ENCODE data around the gene PPP6R2.
A peak's percentile ranks its signal among the peaks of the same experiment; 100 is the strongest.
"Not testable (repeated sequence)": the region's sequence is repeated elsewhere in the genome, so short reads cannot be mapped to it uniquely, and the experiment has no call there.

The PPP6R2 gene

DNA sequence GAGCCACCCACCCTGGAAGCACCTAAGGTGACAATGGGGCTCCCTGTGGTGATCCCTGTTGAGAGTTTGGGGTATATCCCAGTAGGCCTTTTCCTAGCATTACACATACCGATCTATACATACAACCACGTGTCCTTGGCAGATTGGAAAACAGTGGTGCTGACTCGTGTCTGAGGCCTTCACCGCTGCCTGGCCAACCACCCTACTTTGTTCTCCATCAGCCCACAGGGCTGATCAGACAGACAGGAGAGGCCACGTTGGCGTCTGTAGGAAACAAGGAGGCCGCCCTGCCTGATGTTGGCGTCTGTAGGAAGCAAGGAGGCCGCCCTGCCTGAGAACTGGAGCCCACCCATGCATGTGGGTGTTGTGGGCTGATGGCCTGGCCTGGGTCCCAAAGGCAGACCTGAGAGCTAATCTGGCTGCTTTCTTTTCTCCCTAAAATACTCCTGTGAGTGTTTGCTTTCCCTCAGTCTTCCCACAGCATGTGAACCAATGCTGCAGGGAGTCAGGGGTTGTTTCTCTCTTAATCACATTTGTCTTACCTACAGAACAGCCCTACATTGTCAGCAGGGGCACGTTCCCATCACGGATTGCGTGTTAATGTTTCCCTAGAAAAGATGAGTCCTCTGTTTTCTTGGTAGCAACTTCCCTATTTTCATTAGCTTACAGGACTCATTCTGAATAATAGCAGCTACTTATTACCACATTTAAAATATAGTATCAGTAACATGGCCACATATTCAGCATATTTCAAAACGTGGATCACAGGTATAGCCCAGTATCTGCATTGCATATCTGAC is 74.5 kb downstream of the PPP6R2 start:
- H3K4me3 ChIP-seq, result no peak overlapping the region
- H3K27ac ChIP-seq, result peak overlapping the region in 1 of 21 experiments; percentile 9

DNA sequence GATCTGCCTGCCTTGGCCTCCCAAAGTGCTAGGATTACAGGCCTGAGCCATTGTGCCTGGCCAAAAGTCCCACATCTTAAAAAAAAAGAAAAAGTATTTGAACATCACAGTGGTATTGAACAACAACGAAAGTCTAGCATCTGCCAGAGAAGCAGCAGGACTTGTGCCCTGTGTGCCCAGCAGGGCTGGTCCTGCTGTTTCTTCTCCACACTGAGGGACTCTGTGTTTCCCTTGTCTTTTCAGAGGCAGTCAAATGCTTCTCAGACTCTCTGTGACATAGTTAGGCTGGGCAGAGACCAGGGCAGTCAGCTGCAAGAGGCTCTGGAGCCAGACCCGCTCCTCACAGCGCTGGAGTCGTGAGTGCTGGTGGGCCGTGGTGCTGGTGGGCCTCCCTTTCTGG is 75.5 kb downstream of the PPP6R2 start:
- Histone ChIP-seq H3K4me3 (no peak overlapping the region), H3K27ac (no peak overlapping the region)

DNA sequence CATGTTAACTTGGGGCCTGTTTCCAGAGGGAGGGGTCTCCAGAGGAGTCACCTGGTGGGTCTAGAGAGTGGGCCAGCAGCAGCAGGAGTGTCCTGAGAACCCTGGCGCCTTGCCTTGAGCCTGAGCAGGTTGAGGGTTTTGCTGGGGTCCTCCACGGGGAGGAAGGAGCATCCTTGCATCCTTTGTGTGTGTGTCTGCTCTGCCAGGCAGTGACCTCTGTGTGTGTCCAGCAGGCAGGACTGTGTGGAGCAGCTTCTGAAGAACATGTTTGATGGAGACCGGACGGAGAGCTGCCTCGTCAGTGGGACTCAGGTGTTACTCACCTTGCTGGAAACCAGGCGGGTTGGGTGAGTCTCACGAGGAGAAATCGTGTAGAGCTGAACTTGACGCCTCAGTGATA is 76.0 kb downstream of the PPP6R2 start:
- Histone ChIP-seq H3K4me3 (no peak overlapping the region), H3K27ac (no peak overlapping the region)

DNA sequence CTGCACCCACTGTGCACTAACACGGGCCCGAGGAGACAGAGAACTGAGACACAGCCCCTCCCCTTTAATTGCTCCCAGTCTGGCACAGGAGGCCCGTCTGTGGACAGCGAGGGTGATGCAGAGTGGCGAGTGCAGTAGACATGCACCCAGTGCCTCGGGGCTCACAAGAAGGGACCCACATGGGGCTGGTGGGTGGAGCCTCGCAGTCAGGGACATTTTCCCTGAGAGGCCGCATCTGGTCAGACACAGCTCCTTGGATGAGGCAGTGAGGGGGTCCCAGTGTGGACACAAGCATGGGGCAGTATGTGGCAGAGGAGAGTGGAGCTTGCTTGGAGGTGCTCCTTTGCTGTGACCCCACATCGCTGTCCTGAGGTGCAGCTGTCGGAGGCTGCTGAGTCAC is 76.9 kb downstream of the PPP6R2 start:
- H3K27ac ChIP-seq, result no peak overlapping the region
- no peak overlapping the region for H3K4me3 ChIP-seq

DNA sequence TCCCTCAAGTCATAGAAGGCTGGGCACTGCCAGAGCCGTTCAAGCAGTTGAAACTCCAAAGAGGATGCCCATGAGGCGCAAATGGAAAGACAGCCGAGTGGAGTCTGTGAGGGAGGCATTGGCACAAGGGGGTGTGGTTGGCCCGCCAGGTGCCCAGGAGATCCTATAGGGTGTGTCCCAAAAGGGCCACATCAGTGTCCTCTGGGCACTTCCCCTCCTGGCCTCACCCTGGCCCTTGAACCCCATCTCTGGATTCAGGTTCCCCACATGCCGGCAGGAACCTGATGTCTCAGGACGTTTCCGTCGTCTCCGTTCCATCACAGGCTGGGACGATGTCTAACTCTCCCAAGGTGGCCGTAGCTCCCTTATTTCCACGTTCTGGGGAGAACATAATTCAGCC is 77.5 kb downstream of the PPP6R2 start:
- Histone ChIP-seq H3K27ac (no peak overlapping the region), H3K4me3 (no peak overlapping the region)

DNA sequence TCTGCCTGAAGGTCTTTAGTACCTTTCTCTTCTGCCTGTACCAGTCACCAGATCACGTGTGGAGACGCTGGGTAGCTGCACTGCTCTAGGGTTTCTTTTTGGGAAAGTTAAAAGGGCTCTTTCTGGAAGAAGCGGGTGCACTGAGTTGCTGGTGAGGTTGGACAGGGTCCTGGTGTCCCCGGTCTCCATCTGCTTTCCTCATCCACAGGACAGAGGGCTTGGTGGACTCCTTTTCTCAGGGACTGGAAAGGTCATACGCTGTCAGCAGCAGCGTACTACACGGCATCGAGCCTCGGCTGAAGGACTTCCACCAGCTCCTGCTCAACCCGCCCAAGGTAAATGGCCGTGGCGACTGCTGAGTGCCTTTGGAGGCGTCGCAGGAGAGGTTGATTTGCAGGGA is 78.9 kb downstream of the PPP6R2 start:
- no peak overlapping the region for H3K4me3 ChIP-seq
- H3K27ac ChIP-seq, result no peak overlapping the region

- no peak overlapping the region for H3K27ac ChIP-seq
- no peak overlapping the region for H3K4me3 ChIP-seq
Observed at GRCh38 chr22:50422961-50423815, 80.1 kb downstream of the PPP6R2 start.

- H3K27ac ChIP-seq, result no peak overlapping the region
Observed at GRCh38 chr22:50423956-50424355, 80.8 kb downstream of the PPP6R2 start.

DNA sequence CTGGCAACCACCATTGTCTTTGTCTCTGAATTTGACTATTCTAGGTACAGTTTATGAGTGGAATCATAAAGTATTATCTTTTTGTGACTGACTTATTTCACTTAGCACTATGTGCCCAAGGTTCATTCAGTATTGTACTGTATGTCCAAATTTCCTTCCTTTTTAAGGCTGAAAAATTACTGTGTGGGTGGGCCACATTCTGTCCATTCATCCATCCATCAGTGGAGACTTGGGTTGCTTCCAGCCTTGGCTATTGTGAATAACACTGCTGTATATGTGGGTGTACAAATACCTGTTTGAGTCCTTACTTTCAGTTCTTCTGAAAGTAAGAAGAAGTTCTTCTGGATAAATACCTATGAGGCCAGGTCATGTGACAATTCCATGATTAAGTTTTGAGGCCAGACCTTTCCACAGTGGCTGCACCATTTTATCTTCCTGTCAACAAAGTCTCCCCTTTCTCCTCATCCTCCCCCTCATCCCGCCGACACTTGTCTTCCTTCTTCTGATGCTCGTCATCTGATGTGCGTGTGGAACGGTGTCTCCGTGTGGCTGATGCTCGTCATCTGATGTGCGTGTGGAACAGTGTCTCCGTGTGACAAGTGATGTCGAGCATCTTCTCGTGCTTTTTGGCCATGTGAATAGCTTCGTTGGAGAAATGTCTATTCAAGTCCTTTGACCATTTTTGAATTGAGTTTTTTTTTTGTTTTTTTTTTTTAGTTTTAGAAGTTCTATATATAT is 82.2 kb downstream of the PPP6R2 start:
- H3K4me3 ChIP-seq, result no peak overlapping the region
- no peak overlapping the region for H3K27ac ChIP-seq

More at GRCh38 chr22:50423956-50424355, 80.8 kb downstream of the PPP6R2 start:
- H3K4me3 ChIP-seq, result no peak overlapping the region

- H3K27ac ChIP-seq, result no peak overlapping the region
- H3K4me3 ChIP-seq, result no peak overlapping the region
Observed at GRCh38 chr22:50432131-50432876, 89.2 kb downstream of the PPP6R2 start.

DNA sequence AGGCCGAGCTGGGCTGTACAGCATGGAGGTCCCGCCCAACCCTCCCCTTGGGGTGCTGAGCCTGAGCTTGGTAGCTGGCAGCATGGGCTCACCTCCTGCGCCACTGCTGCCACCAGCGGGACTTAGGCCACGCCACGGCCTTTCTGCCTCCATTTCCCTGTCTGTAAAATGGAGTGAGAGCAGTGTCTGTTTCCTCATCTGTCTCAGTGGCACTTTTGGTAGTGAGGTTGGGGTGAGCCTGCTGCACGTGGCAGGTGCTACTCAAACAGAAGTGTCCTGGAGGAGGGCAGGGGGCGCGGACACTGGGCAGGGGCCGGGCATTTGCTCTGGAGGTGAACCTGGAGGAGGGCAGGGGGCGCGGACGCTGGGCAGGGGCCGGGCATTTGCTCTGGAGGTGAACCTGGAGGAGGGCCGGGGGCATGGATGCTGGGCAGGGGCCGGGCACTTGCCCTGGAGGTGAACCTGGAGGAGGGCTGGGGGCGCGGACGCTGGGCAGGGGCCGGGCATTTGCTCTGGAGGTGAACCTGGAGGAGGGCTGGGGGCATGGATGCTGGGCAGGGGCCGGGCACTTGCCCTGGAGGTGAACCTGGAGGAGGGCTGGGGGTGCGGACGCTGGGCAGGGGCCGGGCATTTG is 89.9 kb downstream of the PPP6R2 start:
- not testable (repeated sequence) for H3K4me3 ChIP-seq

GRCh38 chr22:50434849-50435248 is 91.7 kb downstream of the PPP6R2 start:
- no peak overlapping the region for H3K4me3 ChIP-seq
- no peak overlapping the region for H3K27ac ChIP-seq

More for the DNA sequence above, 89.9 kb downstream of the PPP6R2 start:
- H3K27ac ChIP-seq, result not testable (repeated sequence)

DNA sequence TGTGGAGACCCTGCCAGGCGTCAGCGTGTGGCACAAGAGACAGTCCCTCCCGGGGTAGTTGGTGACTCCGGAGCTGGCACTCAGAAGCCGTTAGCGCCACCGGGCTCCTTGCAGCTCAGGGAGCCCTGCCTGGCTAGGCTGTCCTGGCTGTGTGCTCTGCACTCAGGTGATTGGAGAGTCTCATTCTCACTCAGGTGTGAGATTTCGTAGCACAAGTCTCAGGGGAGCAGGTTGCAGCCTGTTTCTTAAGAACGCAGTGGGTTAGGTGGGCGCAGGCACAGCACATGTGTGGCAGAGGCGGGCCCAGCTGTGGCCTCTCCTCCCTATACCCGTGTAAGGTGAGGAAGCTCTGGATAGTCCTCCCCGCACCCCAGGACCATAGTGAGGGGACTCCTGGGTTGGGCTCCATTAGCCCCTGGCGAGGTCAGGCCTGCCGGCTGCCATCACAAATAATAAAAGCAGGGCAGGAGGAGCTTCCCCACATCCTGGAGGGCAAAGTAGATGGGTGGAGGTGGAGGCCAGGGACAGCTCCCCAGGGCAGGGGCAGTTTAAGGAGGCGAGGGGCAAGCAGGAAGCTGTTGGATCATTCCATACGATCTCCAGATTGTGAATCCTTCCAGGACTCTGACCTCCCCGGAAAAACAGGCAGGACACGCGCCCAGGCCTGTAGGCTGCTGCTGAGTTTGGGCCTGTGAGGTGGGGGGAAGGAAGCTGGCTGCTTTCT is 92.3 kb downstream of the PPP6R2 start:
- Histone ChIP-seq H3K27ac (peak overlapping the region in 1 of 21 experiments; percentile 32), H3K4me3 (no peak overlapping the region)

DNA sequence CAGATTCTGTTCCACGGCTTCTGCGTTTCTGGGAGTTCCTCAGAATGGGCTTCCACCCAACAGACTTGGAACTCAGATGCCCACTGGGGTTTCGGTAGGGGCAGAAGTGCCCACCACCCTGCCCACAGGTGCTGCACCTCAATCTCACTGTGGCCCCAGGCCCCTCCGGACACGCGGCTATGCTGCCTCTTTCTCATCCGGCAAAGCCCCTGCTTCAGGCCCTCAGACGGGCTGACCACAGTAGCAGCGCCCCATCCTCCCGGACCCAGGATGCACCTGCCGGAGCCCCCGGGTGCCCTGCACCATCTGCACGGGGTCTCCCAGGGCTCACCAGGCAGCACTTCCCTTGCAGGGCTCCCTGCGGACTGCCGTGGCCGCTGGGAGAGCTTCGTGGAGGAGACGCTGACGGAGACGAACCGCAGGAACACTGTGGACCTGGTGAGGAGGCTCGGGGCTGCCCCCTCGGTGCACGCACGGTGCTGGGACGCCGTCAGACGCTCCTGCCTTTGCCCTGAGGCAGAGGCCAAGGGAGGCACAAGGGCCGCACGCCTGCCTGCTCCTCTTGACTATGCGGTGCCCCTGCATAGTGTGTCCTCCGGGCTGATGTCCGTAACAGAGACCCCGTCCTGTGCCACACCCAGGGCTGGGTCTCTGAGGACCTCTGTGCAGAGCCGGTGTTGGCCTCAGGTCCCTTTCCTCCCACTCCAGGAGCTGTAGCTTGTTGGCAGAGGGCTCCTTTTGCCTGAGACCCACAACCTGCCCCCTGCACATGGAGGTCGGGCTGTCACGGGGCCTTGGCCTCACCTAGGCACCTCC is 93.1 kb downstream of the PPP6R2 start:
- Histone ChIP-seq H3K27ac (no peak overlapping the region), H3K4me3 (no peak overlapping the region)

- no peak overlapping the region for H3K27ac ChIP-seq
- no peak overlapping the region for H3K4me3 ChIP-seq
Observed at GRCh38 chr22:50436841-50437341, 93.8 kb downstream of the PPP6R2 start.

DNA sequence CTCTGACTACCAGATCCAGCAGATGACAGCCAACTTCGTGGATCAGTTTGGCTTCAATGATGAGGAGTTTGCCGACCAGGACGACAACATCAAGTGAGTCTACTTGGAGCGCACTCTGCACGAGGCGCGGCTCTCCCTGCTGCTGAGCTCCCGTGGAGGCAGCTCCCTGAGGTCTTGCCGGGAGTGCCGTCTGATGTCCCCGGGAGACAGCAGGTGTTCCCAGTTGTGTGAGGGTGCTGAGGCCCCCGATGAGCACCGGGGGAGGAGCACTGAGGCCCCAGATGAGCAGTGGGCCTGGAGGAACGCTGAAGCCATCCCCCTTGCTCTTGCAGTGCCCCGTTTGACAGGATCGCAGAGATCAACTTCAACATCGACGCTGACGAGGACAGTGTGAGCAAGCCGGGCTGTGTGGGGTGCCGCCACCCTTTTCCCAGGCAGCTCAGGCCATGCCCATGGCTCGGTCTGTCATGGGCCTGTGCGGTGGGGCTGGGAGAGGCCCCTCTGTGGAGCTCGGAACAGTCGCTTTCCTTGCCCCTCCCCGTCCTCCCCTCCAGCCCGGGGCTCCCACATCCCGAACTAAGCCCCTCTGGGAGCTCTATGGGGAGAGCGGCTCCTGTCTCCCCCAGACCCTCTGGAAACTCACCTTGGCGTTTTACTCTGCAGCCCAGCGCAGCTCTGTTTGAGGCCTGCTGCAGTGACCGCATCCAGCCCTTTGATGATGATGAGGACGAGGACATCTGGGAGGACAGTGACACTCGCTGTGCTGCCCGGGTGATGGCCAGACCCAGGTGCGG is 94.6 kb downstream of the PPP6R2 start:
- Histone ChIP-seq H3K4me3 (no peak overlapping the region), H3K27ac (no peak overlapping the region)

Measured in skin epidermis (tissue), 12 donors.